ENCODE measurements around the gene USP22. TPM values are rescaled to one million over a fixed set of nuclear protein-coding genes. Genes with fewer than 3 reads are reported as not detected.

Gene USP22
- total RNA-seq, 1 donor from 2014 or later: 76.1 TPM

DNA sequence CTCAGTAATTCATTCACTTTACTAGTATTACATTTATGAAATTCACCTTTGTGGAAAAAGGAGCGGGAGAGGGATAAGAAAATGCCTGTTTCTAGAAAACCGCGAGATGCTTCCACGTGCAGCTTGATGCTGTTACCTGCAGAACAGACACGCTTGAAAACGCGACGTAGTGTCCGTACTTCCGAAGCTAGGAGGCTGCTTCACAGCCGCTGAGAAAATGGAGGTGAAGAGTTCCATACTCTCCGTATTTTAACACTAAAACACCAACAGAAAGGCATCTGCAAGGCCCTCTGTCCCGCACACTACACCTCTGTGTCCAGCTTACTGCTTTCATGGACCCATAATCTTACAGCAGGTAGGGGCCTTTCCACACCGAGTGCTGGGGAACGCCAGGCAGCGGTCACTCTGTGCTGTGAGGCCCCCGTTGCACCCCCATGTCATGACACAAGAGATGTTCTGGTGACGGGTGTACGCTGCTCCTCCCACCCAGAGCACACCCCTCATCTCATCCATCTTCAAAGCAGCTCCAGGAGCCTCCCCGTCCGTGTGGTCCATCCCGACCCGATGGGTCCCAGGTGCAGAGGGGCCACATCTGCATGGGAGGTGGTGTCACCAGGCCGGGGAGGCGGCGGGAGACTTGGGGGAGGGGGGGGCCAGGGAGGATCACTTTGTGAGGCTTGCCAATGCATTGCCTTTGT, 40.4 kb downstream of the USP22 start:
- no peak for ATAC-seq
- DNase-seq (ENCODE audit: low spot score): no peak

- no peak for DNase-seq (ENCODE audit: low spot score)
- no peak for ATAC-seq
Measured at GRCh38 chr17:21001813-21002221, 41.0 kb downstream of the USP22 start.

DNA sequence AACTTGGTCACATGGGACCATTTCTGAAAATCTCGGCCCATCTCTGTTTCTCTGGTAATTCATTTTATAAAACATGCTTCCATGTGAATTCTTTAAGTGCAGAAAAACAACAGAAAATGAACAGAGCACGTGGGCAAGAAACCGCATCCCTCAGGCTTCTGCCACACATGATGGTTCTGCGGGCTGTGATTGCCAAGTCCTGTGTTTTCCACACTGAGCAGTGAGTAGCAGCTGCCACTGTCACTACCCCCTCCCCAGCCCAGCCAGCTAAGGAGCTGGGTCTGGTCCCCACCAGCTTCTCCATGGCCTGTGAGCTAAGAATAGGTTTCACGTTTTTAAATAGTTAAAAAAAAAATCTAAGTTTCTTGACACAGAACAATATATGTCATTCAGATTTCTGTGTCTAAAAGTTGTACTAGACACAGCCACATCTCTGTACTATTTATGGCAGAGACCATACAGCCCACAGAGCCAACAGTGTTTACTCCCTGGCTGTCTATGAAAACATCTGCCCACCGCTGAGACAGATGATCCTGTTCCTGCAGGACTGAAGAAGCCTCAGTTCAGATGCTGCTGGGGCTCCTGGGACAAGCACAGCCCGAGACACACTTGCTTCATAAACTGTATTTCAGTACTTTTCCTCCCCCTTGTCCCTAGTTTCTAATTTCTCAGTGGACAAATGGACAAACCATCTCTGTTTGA, 41.5 kb downstream of the USP22 start:
- DNase-seq (ENCODE audit: low spot score) (no peak), ATAC-seq (no peak)

- ATAC-seq (no peak), DNase-seq (ENCODE audit: low spot score) (no peak)
Measured at GRCh38 chr17:20999841-21000532, 42.8 kb downstream of the USP22 start.

DNA sequence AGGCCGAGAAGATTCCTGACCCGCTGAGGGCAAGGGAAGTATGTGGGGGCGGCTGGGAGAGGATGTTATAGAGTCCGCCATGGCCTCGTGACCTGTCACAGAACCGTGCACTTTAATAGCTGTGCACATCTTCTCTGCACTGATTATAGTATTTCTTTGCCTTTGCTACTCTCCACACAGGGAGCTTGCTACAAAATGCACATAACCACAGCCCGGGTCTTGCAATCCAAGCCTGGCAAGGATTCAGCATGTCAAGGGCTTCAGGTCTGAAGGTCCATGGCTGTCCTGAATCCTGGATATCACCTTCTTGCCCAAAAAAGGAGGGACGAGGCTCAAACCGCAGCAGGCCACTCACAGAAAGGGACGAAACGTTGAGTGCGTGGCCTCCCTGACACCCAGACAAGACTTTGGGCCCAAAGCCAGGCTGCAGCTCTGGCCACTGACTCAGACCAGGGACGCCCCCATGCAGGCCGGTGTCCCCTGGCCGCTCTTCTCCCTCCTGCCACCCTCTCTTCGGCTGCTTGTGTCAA, 43.7 kb downstream of the USP22 start:
- ATAC-seq (peak; percentile 6), DNase-seq (ENCODE audit: low spot score) (no peak)

GRCh38 chr17:20998571-20999043, 44.2 kb downstream of the USP22 start:
- no peak for ATAC-seq
- DNase-seq (ENCODE audit: low spot score): no peak

DNA sequence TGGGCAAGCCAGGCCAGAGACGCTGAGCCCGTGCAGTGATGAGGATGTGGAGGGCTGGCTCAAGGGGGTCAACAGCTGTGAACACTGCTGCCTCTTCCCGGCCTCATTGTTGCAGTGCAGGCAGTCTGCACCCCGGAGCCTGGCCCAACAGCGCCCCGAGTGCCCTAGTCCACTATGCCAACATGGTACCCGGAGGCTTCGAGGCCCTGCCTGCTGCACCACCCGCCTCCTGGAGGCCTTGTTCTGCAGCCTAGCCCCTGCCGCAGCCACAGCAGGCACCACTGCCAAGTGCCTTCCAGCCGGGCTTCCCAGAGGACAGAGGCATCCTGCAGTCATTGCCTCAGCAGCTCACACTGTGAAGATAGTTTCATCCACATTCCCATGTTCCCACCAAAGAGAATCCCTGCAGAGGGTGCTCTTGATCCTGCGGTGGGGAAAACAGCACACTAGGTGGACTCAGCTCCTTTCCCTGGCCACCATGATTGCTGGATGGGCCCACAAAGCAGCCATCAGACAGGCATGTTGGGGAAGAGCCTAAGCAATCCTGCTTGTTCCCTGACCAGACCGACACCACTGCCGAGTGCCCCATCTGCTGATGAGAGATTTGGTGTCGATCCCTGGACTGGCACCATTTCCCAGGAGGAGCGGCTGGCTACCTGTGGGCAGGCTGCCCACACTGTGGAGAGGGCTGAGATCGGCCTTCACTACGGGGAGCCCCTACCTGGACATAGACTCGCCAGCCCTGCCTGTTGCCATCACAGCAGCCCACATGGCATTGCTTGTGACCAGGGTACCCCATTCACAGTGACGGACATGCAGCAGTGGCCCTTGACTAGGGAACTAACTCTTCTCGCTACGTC, 44.9 kb downstream of the USP22 start:
- ATAC-seq: peak; percentile 5
- DNase-seq (ENCODE audit: low spot score): no peak

GRCh38 chr17:20996724-20997615, 45.8 kb downstream of the USP22 start:
- ATAC-seq (peak; percentile 3), DNase-seq (ENCODE audit: low spot score) (no peak)

DNA sequence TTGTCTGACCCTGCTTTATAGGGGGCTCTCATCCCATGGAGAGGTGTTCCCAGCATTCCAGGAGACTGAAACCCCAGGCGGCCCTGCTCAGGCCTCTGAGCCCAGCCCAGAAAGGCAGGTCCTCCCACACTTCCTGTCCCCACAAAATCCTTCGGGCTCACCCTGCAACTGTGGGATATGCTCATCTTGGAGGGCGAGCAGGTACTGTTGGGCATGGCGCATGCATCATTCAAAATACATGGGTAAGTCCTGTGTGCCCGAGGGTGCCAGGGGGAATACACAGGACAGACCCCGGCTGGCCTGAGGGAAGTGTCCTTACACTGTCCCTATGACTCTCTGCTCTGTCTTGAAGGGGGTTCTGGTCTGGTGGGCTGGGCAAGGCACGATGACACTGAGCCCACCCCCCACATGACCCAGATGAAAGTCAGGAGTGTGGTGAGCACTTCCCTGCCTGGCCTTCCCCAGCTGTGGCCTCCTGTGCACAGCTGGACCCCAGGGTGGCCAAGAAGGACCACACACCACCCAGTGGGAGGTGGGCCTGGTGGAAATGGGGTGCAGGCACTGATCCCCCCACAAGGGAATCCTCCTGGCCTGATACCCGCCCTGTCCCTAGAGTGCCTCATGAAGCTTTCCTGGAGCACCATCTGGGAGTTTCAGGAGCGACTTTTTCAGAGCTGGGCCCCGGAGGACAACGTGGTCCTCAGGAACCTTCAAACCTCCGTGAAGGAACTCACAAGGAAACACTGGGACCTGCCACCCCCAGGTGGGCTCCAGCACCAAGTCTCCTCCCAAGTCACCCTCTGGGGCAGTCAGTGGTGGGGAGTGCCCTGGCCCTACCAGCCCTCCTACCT, 46.7 kb downstream of the USP22 start:
- no peak for DNase-seq (ENCODE audit: low spot score)
- no peak for ATAC-seq

GRCh38 chr17:20995164-20995872, 47.5 kb downstream of the USP22 start:
- ATAC-seq: no peak
- no peak for DNase-seq (ENCODE audit: low spot score)

DNA sequence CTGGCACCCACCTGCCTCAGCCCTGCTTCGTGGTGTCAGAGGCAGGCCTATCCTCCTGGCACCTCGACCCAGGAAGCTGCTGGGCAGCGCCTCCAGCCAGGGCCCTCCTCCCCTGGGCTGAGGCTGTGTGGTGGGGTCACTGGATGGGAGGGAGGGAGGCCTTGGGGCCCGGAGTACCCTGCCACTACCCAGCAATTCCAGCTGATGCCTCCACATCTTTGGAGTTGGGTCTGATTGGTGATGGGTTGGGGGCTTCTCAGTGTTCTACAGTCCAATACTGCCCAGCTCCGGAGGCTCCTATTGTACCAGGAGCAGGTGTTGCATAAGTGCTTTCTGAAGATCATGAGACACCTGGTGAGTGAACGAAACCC, 48.0 kb downstream of the USP22 start:
- DNase-seq (ENCODE audit: low spot score) (no peak), ATAC-seq (no peak)

DNA sequence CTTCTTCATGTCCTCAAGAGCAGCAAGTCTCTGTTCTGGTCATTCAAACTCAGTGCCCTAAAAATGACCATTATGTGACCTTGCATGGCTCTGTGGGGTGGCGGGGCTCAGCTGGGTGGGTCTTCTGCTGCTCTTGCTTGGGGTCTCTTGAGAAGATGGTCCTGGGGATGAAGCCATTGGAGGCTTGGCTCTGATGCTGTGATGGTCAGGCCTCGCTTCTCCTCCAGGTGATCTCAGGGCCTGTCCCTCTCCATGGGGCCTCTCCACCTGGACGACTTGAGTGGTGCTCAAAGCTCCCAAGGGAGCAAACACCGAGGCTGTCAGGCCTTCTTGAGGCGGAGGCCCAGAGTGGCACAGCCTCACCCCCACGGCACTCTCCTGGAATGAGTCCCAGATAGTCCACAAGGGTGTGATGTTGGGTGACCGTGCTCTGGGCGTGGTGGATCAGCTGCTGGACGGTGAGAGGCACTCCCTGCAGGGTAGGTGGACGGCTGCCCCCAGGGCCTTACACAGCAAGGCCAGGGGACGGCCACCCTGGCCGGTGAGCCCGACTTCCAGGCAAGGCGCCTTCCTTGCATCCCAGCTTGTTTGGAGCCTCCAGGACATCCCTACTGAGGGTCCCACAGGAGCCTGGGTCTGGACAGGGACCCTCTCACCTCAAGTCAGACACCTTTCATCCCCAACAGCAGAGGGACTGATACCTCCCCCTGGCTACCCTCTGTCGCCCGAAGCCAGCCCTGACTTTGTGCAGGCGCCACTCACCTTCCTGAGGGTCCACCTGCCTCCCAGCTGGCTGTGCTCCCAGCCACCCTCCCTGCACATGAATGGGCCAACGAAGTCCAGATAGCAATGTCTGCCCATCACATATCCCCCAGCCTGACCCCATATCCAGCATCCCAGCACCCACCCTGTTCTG, 48.7 kb downstream of the USP22 start:
- no peak for ATAC-seq
- DNase-seq (ENCODE audit: low spot score): no peak

DNA sequence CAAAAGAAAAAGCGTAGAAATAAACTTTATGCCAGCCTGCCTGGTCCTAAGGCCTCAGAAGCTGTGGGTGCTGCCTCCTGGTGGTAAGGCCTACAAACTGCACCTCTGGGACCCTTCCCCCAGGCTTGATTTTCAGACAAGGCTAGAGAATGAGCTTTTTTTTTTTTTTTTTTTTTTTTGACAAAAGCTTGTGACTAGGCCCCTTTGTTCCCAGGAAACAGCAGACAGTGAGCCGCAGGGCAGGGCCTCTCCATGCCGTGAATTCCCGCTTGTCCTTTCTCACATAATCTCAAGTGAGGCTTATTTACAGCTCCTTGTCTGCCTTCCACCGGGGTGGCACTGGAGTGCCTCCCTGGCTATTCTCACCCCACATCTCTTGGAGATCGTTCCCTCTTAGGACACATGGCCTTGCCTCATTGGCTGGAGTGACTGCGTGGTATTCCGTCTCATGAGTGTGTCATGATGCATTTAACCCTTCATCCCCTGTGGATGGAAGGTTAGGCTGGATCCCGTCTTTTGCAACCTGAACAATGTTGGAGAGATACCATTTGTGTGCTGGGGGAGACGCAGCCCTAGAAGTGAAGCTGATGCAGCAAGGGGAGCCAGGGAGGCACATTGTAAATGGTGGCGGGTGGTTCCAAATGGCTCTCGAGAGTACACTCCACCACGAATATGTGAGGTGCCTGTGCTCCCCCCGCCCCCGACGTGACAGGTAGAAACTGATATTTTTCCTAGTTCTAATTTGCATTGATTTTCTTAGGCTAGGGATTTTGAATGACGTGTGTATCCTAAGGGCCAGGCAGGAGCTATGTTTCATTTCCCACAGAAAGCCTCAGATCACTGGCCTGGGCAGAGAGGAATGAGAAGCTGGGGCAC, 49.6 kb downstream of the USP22 start:
- DNase-seq (ENCODE audit: low spot score): peak; percentile 64
- peak; percentile 88 for ATAC-seq

DNA sequence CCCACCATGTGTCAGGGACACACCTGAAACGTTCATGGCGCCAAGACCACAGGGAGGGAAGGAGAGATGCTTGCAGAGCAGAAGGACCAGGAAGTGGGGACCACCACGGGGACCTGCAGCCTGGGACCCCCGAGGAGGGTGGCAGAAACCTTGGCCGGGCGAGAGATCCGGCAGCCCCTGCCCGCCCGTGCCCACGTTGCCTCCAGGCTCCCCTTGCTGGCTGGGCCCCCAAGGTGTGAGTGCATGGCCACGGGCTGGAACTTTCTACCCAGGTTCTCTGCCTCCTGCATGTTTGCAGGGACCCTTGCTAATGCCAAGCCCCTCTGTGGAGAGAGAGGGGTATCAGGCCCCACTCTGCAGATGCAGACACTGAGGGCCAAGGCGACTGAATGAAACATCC, 50.4 kb downstream of the USP22 start:
- ATAC-seq: no peak
- DNase-seq (ENCODE audit: low spot score): no peak

DNA sequence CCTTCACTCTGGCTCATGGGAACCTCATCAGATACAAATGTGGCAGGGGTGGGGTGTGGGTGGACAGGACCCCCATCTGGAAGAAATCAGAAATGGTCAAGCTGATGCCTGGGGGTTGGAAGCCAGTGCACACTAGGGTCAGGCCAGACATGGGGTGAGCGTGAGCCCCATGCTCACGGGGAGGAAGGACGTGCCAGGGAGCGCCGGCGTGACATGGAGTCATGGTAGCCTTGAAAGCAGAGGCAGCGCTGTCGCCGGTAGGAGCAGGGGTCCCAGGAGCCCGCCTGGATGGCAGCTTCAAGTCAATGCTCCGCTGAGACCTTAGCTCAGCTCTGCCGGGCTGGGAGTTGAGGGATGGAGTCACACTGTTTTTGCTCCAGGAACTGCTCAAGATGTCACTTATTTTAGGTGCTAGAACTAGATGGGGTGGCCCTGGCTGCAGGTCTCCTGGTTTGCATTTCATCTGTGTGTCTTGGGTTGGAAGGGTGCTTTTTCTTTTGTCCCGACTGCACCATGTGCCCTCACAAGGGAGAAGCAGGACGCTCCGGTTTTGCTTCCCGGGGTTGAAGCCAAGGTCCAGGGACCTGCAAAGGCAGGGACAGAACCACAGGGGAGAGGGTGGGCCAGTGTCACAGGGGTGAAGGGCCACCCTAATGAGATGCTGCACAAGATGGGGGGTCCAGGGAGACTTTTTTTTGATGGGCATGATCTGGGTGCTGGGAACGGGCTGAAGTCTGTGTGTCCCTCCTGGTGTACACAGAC, 51.4 kb downstream of the USP22 start:
- DNase-seq (ENCODE audit: low spot score): no peak
- no peak for ATAC-seq

Measured in left lobe of liver (tissue), 2 donors.